ENCODE measurements around the gene AKAP13. TPM values are rescaled to one million over a fixed set of nuclear protein-coding genes. Genes with fewer than 3 reads are reported as not detected.
"Not testable (repeated sequence)": the region's sequence is repeated elsewhere in the genome, so short reads cannot be mapped to it uniquely, and the experiment has no call there.

Gene AKAP13
- total RNA-seq, 2 donors from 2014 or later: 151 to 159 TPM

GRCh38 chr15:85346462-85347084, 33.8 kb upstream of the AKAP13 start:
- intact Hi-C loops (cut with DNase I, micrococcal nuclease); DNase-seq: not testable (repeated sequence)
- ATAC-seq: peak; percentile 60

GRCh38 chr15:85347264-85348047, 32.9 kb upstream of the AKAP13 start:
- intact Hi-C loops (cut with DNase I, micrococcal nuclease); DNase-seq; ATAC-seq: not testable (repeated sequence)

GRCh38 chr15:85348048-85348766, 32.2 kb upstream of the AKAP13 start:
- ATAC-seq; intact Hi-C loops (cut with DNase I, micrococcal nuclease); DNase-seq: not testable (repeated sequence)

GRCh38 chr15:85349062-85349461, 31.3 kb upstream of the AKAP13 start:
- DNase-seq; intact Hi-C loops (cut with DNase I, micrococcal nuclease): not testable (repeated sequence)
- peak; percentile 18 for ATAC-seq

- ATAC-seq (no peak), DNase-seq (no peak)
- intact Hi-C loops (cut with DNase I, micrococcal nuclease): no loop called here
These were observed 30.0 kb upstream of the AKAP13 start for GRCh38 chr15:85350395-85350794.

- ATAC-seq; DNase-seq; intact Hi-C loops (cut with DNase I, micrococcal nuclease): not testable (repeated sequence)
These were observed 28.9 kb upstream of the AKAP13 start for GRCh38 chr15:85351501-85351900.

GRCh38 chr15:85351965-85352364, 28.4 kb upstream of the AKAP13 start:
- intact Hi-C loops (cut with DNase I, micrococcal nuclease): no loop called here
- no peak for DNase-seq
- no peak for ATAC-seq

GRCh38 chr15:85353516-85353915, 26.9 kb upstream of the AKAP13 start:
- ATAC-seq (no peak), DNase-seq (no peak)
- intact Hi-C loops (cut with DNase I, micrococcal nuclease): no loop called here

GRCh38 chr15:85354461-85354860, 25.9 kb upstream of the AKAP13 start:
- DNase-seq (no peak), ATAC-seq (no peak)
- intact Hi-C loops (cut with DNase I, micrococcal nuclease): no loop called here

- no peak for ATAC-seq
- no peak for DNase-seq
- intact Hi-C loops (cut with DNase I, micrococcal nuclease): no loop called here
These were observed 25.5 kb upstream of the AKAP13 start for GRCh38 chr15:85354948-85355347.

- DNase-seq (no peak), ATAC-seq (no peak)
- intact Hi-C loops (cut with DNase I, micrococcal nuclease): no loop called here
These were observed 24.1 kb upstream of the AKAP13 start for GRCh38 chr15:85356276-85356675.

- intact Hi-C loops (cut with DNase I, micrococcal nuclease): no loop called here
- no peak for DNase-seq
- ATAC-seq: no peak
These were observed 19.1 kb upstream of the AKAP13 start for GRCh38 chr15:85361323-85361722.

- ATAC-seq (no peak), DNase-seq (no peak)
- intact Hi-C loops (cut with DNase I, micrococcal nuclease): no loop called here
These were observed 17.8 kb upstream of the AKAP13 start for GRCh38 chr15:85362436-85363081.

GRCh38 chr15:85365980-85366379, 14.4 kb upstream of the AKAP13 start:
- DNase-seq (no peak), ATAC-seq (no peak)
- intact Hi-C loops (cut with DNase I, micrococcal nuclease): no loop called here

- no peak for DNase-seq
These were observed 12.7 kb upstream of the AKAP13 start for GRCh38 chr15:85367741-85368140.

GRCh38 chr15:85374831-85375230, 5.6 kb upstream of the AKAP13 start:
- DNase-seq: no peak
- intact Hi-C loops (cut with DNase I, micrococcal nuclease): no loop called here

More at GRCh38 chr15:85367741-85368140, 12.7 kb upstream of the AKAP13 start:
- intact Hi-C loops (cut with DNase I, micrococcal nuclease): no loop called here
- no peak for ATAC-seq

GRCh38 chr15:85377269-85377668, 3.1 kb upstream of the AKAP13 start:
- ATAC-seq: no peak
- DNase-seq: no peak
- intact Hi-C loops (cut with DNase I, micrococcal nuclease): no loop called here

More at GRCh38 chr15:85374831-85375230, 5.6 kb upstream of the AKAP13 start:
- ATAC-seq: peak; percentile 64

- intact Hi-C loops (cut with DNase I, micrococcal nuclease): no loop called here
- no peak for DNase-seq
- ATAC-seq: no peak
These were observed 2.4 kb upstream of the AKAP13 start for GRCh38 chr15:85377986-85378385.
